ENCODE measurements around the gene APOA4.
"Not testable (repeated sequence)": the region's sequence is repeated elsewhere in the genome, so short reads cannot be mapped to it uniquely, and the experiment has no call there.

The APOA4 gene

DNA sequence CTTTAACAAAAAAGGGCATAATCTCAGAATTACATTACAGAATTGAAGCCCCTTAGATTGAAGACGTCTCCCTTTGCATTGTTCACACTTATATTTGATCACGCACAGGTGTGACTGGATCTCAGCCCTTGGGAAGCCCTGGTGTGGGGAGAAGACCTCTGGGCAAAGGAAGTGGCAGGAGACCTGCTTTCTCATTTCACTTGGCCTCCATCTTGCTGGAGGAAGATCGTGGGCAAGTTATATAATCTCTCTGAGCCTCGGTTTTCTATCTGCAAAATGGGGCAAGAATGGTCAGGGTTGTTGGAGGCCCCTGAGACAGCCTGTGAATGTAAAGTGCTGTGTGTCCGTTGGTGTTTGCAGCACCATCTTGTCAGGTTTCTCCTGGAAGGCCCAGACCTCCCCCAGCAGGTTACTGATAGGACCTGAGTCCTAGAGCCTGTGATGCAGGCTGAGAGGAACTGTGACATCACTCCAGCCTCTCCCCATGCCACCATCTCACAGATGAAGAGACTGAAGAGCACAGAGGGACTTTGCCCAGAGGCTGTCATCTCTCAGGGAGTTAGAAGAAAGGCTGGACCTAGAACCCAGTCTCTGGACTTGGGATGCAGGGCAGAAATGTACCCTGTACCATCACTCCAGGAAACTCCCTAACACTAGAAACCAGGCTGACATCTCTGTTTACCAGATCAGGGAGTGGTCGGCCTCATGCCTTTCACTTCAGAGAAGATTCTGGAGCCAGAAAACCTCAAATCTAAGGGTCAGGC is 15.4 kb upstream of the APOA4 start:
- Mint-ChIP-seq H3K27me3 (peaks cover 5% of the 10 kb centered on the region), H3K36me3 (ENCODE audit: low read depth) (peaks cover 1% of the 10 kb centered on the region), H3K4me1 (peaks cover 13% of the 10 kb centered on the region), H3K9me3 (no peaks in the 10 kb centered on the region), H3K27ac (no peak overlapping the region), H3K4me3 (no peak overlapping the region)
- DNase-seq = no peak
- ATAC-seq = no peak

DNA sequence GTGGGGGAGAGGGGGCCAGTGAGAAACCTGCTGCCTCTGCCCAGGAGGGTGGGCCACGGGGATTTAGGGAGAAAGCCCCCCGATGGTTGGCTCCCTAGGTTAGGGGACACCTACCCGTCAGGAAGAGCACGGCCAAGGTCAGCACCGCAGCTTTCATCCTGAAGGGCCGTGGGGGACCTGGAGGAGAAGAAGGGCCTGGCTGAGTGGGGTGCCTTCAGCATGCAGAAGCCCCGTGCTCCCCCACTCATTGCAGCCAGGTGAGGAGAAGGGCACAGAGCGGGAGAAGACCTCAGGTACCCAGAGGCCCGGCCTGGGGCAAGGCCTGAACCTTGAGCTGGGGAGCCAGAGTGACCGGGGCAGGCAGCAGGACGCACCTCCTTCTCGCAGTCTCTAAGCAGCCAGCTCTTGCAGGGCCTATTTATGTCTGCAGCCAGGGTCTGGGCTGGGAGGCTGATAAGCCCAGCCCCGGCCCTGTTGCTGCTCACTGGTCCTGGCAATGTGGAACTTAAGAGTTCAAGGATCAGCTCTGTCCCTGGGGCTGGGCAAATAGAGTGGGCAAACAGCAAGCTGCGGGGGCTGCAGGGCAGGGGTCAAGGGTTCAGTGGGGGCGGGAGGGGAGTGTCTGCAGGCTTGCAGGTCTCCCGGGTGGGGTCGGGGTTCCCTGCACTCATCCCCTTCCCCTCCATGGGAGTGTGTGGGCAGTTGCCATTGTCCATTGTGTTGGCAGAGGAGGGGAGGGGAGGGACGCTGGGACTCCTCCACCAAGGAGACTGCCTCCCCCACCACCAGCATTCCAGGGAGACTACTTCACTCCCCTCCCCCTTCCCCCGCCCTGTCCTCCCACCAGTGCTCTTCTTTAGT is 14.4 kb upstream of the APOA4 start, which contains the start of gene APOA1:
TSS of gene APOA1 (minus strand) at position 392 of the 861 bp plus-strand sequence. CDS start at position 157, 235 bp downstream.
- no peak for ATAC-seq
- Mint-ChIP-seq H3K4me3 (no peak within 1 kb of the TSS), H3K27ac (no peak within 1 kb of the TSS)

DNA sequence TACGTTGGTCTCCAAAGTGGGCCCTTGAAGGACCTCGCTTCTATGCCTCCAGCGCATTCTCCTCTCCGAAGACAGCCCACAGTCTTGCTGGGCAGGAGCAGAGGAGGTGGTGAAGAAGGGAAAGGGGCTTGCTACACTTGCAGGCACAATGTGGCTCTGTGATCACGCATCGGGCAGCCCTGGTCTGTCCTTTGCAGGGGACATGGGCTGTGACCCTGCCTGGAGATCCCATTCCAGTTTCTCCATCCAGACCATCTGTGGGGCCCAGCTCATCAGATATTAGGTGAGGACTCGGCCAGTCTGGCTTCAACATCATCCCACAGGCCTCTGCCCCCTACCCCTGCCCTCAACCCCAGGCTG is 13.5 kb upstream of the APOA4 start:
- ATAC-seq (no peak), DNase-seq (no peak)
- H3K27ac Mint-ChIP-seq = no peak overlapping the region
- H3K27me3 Mint-ChIP-seq = peaks cover 5% of the 10 kb centered on the region
- no peaks in the 10 kb centered on the region for H3K9me3 Mint-ChIP-seq
- H3K36me3 Mint-ChIP-seq (ENCODE audit: low read depth) = no peaks in the 10 kb centered on the region
- no peak overlapping the region for H3K4me3 Mint-ChIP-seq
- H3K4me1 Mint-ChIP-seq = peaks cover 13% of the 10 kb centered on the region

More for the DNA sequence above, 14.4 kb upstream of the APOA4 start, which contains the start of gene APOA1:
- no peaks in the 10 kb centered on the region for H3K9me3 Mint-ChIP-seq
- no peaks in the 10 kb centered on the region for H3K36me3 Mint-ChIP-seq (ENCODE audit: low read depth)
- H3K27me3 Mint-ChIP-seq = peaks cover 5% of the 10 kb centered on the region
- peaks cover 13% of the 10 kb centered on the region for H3K4me1 Mint-ChIP-seq
- DNase-seq = no peak

DNA sequence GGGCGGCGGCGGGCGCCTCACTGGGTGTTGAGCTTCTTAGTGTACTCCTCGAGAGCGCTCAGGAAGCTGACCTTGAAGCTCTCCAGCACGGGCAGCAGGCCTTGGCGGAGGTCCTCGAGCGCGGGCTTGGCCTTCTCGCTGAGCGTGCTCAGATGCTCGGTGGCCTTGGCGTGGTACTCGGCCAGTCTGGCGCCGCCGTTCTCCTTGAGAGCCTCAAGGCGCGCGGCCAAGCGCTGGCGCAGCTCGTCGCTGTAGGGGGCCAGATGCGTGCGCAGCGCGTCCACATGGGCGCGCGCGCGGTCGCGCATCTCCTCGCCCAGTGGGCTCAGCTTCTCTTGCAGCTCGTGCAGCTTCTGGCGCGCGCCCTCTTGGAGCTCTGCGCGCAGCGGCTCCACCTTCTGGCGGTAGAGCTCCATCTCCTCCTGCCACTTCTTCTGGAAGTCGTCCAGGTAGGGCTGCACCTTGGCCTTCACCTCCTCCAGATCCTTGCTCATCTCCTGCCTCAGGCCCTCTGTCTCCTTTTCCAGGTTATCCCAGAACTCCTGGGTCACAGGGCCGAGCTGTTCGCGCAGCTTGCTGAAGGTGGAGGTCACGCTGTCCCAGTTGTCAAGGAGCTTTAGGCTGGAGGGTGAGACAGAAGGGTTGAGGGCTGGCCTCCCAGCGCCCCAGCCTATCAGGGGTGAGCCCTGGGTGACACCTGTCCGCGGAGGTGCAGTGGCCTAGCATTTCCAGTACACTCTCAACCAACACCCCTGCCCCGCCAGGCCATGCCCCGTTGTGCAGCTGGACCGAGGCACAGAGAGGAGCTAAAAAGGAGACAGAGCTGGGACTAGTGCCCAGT is 12.9 kb upstream of the APOA4 start:
- Mint-ChIP-seq H3K36me3 (ENCODE audit: low read depth) (no peaks in the 10 kb centered on the region), H3K27me3 (peaks cover 5% of the 10 kb centered on the region), H3K9me3 (no peaks in the 10 kb centered on the region), H3K27ac (no peak overlapping the region), H3K4me1 (peaks cover 13% of the 10 kb centered on the region), H3K4me3 (peak overlapping the region; percentile 63)
- ATAC-seq = peak; percentile 91
- peak; percentile 81 for DNase-seq

DNA sequence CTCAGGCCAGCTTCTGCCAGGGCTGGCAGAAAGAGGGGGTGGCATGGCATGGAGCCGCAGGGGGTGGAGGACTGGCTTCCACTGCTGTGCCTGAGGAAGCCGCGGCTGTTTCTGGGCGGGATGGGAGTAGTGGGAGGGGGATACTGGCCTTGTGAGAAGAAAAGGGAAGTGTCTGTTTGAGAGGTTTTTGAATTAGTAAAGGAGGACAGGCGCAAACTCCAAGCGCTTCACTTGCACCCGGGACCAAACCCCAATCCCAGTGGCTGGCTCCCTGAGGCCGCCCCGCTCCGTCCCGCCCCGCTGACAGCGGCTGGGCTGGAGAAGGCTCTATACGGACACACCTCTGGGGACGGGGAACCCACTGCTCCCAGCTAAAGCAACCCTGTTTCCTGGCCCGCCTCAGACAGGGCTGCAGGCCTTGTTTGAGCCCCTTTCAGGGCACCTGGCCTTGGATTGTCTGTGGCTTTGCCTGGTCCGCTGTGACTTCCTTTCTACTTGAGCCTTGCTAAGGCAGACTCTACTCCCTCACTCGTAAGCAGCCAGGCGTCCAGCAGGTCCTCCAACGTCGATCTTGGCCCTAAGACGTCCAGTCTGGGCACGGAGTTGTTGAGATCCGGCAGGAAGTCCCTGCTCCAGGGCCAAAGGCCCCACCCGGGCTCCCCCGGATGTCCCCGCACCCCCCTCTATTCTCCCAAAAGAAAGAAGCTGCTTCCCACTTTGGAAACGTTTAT is 12.1 kb upstream of the APOA4 start:
- H3K4me1 Mint-ChIP-seq = peaks cover 13% of the 10 kb centered on the region
- no peak overlapping the region for H3K27ac Mint-ChIP-seq
- no peak for ATAC-seq
- no peaks in the 10 kb centered on the region for H3K36me3 Mint-ChIP-seq (ENCODE audit: low read depth)
- DNase-seq = no peak
- peak overlapping the region; percentile 63 for H3K4me3 Mint-ChIP-seq
- peaks cover 5% of the 10 kb centered on the region for H3K27me3 Mint-ChIP-seq
- no peaks in the 10 kb centered on the region for H3K9me3 Mint-ChIP-seq

DNA sequence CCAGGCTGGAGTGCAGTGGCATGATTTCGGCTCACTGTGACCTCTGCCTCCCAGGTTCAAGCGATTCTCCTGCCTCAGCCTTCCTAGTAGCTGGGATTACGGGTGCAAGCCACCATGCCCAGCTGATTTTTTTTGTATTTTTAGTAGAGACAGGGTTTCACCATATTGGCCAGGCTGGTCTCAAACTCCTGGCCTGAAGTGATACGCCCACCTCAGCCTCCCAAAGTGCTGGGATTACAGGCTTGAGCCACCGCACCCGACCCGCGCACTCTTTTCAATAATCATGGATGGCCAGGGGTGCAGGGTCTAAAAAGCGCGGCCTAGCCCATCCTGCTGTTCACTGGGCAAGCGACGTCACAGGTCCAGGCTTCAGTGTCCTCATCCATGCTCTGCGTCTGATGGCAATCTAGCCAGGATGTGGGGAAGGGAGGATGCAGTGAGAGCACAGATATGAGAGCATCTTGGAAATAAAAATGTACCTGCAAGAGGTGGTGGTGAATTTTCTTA is 11.5 kb upstream of the APOA4 start:
- not testable (repeated sequence) for H3K9me3 Mint-ChIP-seq; ATAC-seq; H3K27ac Mint-ChIP-seq; DNase-seq; H3K27me3 Mint-ChIP-seq; H3K36me3 Mint-ChIP-seq (ENCODE audit: low read depth)
- Mint-ChIP-seq H3K4me1 (peaks cover 13% of the 10 kb centered on the region), H3K4me3 (peak overlapping the region; percentile 34)

DNA sequence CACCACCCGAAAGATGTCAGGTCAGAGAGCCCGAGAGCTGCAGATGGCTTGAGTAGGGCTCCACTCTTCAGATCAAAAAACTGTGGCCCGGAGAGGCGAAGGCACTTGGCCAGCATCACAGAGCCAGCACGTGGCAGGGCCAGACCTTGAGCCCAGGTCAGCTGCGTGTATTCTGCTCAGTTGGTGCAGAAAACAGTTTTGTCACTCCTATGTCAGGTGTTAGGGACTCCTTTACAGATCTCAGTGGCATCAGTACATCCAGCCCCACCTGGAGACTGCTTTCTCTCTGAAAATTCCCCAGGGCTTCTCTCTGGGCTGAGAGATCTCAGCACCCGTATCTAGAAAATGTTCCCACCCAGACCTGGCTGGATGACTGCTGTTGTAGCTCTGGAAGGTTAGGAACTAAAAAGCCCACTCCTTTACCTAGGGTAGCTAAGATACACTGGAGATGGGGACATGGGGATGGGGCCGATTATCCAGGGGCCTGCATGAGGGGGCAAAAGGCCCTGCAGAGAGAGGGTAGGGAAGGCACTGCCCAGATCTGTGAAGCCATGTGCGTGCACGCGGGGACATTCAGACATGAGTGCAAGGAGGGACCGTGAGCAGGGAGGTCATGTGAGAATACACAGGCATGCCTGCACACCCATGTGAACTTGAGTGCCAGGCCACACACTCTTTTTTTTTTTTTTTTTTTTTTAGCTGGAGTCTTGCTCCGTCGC is 10.9 kb upstream of the APOA4 start:
- DNase-seq (no peak), ATAC-seq (no peak)
- no peaks in the 10 kb centered on the region for H3K9me3 Mint-ChIP-seq
- H3K27me3 Mint-ChIP-seq = peaks cover 5% of the 10 kb centered on the region
- H3K4me1 Mint-ChIP-seq = peaks cover 13% of the 10 kb centered on the region
- no peak overlapping the region for H3K4me3 Mint-ChIP-seq
- no peaks in the 10 kb centered on the region for H3K36me3 Mint-ChIP-seq (ENCODE audit: low read depth)
- H3K27ac Mint-ChIP-seq = no peak overlapping the region

DNA sequence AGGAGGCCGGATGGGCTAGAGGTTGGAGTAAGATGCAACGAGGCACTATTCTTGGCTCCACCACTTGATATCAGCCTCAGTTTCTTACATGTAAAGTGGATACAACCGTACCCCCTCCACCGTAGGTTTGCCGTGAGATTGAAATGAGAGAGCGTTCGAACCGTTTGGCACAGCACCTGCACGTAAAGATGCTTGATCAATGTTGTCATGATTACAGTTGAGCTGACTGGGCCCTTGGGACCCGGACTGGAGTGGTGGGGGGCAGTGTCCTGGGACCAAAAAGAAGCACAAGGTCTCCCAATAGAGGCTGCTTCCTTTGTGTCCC is 10.3 kb upstream of the APOA4 start:
- Mint-ChIP-seq H3K27me3 (peaks cover 5% of the 10 kb centered on the region), H3K4me3 (no peak overlapping the region), H3K36me3 (ENCODE audit: low read depth) (no peaks in the 10 kb centered on the region), H3K9me3 (no peaks in the 10 kb centered on the region), H3K27ac (no peak overlapping the region), H3K4me1 (peaks cover 13% of the 10 kb centered on the region)
- DNase-seq = no peak
- ATAC-seq = no peak

DNA sequence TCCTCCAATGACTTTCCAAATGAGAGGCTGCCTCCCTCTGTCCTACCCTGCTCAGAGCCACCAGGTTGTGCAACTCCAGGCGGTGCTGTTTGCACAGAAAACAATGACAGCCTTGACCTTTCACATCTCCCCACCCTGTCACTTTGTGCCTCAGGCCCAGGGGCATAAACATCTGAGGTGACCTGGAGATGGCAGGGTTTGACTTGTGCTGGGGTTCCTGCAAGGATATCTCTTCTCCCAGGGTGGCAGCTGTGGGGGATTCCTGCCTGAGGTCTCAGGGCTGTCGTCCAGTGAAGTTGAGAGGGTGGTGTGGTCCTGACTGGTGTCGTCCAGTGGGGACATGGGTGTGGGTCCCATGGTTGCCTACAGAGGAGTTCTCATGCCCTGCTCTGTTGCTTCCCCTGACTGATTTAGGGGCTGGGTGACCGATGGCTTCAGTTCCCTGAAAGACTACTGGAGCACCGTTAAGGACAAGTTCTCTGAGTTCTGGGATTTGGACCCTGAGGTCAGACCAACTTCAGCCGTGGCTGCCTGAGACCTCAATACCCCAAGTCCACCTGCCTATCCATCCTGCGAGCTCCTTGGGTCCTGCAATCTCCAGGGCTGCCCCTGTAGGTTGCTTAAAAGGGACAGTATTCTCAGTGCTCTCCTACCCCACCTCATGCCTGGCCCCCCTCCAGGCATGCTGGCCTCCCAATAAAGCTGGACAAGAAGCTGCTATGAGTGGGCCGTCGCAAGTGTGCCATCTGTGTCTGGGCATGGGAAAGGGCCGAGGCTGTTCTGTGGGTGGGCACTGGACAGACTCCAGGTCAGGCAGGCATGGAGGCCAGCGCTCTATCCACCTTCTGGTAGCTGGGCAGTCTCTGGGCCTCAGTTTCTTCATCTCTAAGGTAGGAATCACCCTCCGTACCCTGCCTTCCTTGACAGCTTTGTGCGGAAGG is 9.5 kb upstream of the APOA4 start:
- no peaks in the 10 kb centered on the region for H3K9me3 Mint-ChIP-seq
- H3K4me1 Mint-ChIP-seq = peaks cover 13% of the 10 kb centered on the region
- DNase-seq (no peak), ATAC-seq (no peak)
- H3K27me3 Mint-ChIP-seq = peaks cover 5% of the 10 kb centered on the region
- no peak overlapping the region for H3K4me3 Mint-ChIP-seq
- no peaks in the 10 kb centered on the region for H3K36me3 Mint-ChIP-seq (ENCODE audit: low read depth)
- H3K27ac Mint-ChIP-seq = no peak overlapping the region

DNA sequence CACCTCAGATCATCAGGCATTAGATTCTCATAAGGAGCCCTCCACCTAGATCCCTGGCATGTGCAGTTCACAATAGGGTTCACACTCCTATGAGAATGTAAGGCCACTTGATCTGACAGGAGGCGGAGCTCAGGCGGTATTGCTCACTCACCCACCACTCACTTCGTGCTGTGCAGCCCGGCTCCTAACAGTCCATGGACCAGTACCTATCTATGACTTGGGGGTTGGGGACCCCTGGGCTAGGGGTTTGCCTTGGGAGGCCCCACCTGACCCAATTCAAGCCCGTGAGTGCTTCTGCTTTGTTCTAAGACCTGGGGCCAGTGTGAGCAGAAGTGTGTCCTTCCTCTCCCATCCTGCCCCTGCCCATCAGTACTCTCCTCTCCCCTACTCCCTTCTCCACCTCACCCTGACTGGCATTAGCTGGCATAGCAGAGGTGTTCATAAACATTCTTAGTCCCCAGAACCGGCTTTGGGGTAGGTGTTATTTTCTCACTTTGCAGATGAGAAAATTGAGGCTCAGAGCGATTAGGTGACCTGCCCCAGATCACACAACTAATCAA is 8.8 kb upstream of the APOA4 start:
- Mint-ChIP-seq H3K9me3 (no peaks in the 10 kb centered on the region), H3K27ac (no peak overlapping the region), H3K36me3 (ENCODE audit: low read depth) (no peaks in the 10 kb centered on the region), H3K4me1 (peaks cover 13% of the 10 kb centered on the region), H3K4me3 (no peak overlapping the region), H3K27me3 (peaks cover 5% of the 10 kb centered on the region)
- ATAC-seq (no peak), DNase-seq (no peak)

DNA sequence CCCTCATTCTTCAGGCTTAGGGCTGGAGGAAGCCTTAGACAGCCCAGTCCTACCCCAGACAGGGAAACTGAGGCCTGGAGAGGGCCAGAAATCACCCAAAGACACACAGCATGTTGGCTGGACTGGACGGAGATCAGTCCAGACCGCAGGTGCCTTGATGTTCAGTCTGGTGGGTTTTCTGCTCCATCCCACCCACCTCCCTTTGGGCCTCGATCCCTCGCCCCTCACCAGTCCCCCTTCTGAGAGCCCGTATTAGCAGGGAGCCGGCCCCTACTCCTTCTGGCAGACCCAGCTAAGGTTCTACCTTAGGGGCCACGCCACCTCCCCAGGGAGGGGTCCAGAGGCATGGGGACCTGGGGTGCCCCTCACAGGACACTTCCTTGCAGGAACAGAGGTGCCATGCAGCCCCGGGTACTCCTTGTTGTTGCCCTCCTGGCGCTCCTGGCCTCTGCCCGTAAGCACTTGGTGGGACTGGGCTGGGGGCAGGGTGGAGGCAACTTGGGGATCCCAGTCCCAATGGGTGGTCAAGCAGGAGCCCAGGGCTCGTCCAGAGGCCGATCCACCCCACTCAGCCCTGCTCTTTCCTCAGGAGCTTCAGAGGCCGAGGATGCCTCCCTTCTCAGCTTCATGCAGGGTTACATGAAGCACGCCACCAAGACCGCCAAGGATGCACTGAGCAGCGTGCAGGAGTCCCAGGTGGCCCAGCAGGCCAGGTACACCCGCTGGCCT is 7.2 kb upstream of the APOA4 start:
- H3K27ac Mint-ChIP-seq = no peak overlapping the region
- DNase-seq = no peak
- no peaks in the 10 kb centered on the region for H3K9me3 Mint-ChIP-seq
- no peak for ATAC-seq
- H3K27me3 Mint-ChIP-seq = peaks cover 5% of the 10 kb centered on the region
- no peak overlapping the region for H3K4me3 Mint-ChIP-seq
- peaks cover 4% of the 10 kb centered on the region for H3K4me1 Mint-ChIP-seq
- no peaks in the 10 kb centered on the region for H3K36me3 Mint-ChIP-seq (ENCODE audit: low read depth)
